Activated CD4-positive, alpha-beta T cell treated with anti-CD3 and anti-CD28 coated beads for 24 hours (primary cell): ENCODE measurements around the gene MAOB.
"Not testable (repeated sequence)": the region's sequence is repeated elsewhere in the genome, so short reads cannot be mapped to it uniquely, and the experiment has no call there.

Source experiments
- DNase-seq, 2 donors: peaks; one replicate each; pipeline ENCODE4 v3.0.0-alpha.2; 2020; ENCODE audit warnings: low read depth in 2 of 2

Gene MAOB

DNA sequence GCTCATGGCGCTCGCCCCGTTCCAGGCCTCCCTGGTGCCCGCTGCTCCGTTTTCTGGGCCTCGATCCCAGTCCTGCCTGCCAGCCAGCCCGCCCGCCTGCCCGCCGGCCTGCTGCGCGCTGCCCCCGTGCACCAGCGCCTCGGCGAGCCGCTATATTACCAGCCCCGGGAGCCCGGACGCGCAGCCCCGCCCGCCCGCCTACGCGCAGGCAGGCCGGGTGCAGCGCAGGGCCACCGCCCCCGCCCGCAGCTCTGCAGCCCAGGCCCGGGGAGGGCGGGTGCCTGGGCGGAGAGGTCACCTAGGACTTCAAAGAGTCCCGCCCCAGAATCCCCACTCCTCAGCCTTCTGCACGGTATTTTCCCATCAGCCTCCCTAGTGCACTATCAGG is at the start of gene MAOB:
Gene MAOB, minus strand, starts transcription at position 157 of the 388 bp plus-strand sequence. Its CDS starts 151 bp downstream, at position 6.
- DNase-seq = peak in 1 of 2 donors; percentile 1

DNA sequence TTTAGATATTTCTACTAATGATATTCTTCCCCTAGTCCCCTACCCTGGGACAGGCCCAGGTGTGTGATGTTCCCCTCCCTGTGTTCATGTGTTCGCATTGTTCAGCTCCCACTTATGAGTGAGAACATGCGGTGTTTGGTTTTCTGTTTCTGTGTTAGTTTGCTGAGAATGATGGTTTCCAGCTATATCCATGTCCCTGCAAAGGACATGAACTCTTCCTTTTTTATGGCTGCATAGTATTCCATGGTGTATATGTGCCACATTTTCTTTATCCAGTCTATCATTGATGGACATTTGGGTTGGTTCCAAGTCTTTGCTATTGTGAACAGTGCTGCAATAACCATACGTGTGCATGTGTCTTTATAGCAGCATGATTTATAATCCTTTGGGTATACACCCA is 39.8 kb upstream of the MAOB start:
- DNase-seq = not testable (repeated sequence)

DNA sequence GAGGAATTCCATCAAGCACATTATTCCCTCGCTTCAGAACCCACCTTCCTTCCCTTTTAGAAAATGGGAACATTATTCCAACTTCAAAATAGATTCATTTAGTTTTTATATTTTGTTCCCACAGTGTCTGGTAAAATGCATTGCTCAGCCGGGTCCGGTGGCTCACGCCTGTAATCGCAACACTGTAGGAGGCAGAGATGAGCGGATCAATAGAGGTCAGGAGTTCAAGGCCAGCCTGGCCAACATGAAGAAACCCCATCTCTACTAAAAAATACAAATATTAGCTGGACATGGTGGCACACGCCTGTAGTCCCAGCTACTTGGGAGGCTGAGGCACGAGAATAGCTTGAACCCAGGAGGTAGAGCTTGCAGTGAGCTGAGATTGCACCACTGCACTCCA is 28.5 kb upstream of the MAOB start:
- DNase-seq = not testable (repeated sequence)

DNA sequence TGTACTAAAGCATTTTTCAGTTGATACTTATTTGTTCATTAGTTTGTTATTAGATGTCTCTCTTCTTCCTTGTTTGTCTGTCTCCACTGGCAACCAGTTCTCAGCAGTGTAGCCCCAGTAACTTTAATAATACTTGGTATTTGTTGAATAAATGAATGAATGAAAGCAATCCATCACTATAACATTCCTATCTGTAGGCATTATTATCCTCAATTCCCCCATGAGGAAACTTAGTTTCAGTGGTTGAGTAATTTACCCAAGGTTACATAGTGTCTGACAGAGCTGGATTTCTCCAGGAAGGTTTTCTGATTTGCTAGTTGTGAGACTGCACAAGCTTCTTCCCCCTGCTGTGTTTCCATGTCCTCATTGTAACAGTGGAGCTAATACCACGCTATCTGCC is 27.8 kb upstream of the MAOB start:
- DNase-seq = no peak

DNA sequence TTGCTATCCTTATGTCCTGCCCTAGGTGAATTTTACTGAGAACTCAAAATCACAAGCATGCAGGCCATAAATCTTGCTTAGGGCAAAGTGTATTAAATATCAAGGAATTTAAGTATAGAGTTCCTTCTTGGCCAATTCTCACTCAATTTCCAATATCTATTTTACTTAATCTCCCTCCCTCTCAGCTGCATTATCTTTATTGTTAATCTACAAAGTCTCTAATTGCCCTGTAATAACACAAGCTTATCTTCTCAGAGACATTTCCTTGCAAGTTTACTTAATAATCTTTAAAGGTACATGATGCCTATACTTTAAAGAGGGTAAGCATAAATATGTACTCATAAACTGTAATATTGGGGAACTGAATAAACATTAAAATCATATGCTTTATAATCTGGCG is 26.9 kb upstream of the MAOB start:
- no peak for DNase-seq

DNA sequence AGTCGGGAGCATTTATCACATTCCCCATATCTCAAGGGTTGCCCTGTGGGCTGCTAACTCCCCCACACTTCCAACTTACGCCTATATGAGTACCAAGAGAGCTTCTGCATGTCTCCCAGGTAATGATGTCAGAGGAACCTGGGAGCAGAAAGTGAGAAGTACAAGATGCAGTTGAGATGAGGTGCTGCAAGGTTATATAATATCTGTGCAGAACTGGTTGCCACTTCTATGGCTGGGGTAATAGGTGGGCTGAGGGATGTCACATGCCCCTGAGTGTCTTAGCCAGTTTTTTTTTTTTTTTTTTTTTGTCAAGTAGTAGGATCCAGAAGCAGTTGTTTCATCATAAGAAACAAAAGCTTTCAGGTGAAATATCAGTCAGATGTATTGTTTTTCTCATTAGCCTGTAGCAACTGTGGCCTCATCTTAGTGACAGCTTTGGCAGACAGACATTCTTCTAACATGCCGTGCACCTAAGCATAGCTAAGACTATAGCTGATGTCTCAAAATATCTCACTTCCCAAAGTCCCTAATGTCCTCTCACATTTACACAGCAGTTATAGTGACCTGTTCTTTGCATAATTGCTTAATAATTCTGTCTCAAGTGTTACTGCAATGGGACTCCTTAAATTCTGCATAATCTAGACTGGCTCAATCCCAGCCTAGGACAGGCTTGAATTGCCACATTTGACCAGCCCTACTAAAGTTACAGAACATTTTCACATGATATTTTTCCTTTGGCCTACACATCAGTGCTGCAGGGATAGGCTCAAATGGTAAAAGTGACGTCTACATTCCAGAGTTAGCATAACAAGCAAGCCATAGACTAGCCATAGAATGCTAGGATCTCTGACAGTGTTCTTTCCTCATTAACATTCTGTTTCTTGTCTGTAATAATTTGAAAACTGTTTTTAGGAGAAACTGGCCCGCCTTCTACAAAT is 17.9 kb upstream of the MAOB start:
- no peak for DNase-seq

DNA sequence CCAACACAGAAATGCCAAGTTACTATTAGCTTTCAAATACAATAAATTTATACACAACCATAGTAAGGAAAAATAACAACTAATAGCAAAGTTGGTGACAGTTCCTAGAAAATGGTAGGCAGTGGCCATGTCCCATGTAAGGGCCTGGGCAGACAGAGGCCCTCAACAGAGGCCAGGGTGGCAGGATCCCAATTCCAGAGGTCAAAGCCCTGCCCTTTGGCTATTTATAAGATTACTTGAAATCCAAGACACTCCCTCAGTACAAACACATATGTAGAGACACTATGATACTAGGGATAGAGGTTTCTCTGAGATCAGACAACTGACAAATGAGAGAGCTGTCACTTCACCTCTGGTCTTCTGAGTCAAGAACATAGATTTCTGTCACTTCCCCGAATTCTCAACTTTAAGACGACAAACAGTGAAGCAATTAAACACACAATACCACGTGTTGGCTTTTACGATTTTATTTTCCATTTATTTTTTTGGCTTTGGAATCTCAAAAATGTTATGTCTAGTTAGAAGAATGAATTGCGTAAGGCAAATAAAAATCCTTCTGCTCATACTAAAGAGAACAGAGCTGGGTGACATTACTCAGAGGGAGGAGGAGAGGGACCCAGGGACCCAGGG is 16.3 kb upstream of the MAOB start:
- no peak for DNase-seq

DNA sequence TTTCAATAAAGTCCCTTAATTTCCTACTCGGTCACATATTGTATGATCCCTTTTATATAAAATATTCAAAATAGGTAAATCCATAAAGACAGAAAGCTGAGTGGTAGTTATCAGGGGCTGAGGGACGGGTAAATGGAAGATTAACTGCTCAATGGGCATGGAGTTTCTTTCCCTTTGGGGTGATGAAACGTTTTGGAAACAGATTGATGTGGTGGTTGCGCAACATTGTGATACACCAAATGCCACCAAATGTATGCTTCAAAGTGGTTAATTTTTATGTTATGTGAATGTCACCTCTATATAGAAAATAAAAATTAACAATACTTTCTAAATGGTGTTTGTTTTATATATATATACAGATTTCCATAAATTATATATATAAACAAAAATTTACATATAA is 15.0 kb upstream of the MAOB start:
- DNase-seq = no peak

DNA sequence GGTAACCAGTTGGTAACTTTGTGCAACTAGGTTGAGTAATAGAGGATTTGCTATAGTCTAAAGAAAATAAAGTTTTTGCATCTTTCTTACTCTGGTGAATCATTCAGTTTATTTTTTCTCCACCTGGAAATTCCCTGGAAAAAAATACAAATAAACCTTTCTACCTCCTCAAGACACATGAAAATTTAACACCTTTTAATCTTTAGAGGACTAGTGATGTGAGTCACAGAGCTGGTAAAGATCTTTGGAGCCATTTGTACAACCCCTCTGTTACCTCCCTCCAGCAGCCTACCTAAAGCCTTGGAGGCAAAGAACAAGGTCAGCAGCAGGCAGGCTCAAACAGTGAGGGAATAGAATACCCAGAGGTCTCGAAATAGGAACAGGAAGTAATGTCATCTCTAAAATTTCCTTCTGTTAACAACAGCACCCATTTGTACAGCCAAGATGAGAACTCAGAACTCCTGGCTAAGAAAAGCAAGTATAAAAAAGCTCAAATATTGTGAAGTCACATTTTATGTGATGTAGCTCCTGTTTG is 10.2 kb upstream of the MAOB start:
- DNase-seq = no peak

DNA sequence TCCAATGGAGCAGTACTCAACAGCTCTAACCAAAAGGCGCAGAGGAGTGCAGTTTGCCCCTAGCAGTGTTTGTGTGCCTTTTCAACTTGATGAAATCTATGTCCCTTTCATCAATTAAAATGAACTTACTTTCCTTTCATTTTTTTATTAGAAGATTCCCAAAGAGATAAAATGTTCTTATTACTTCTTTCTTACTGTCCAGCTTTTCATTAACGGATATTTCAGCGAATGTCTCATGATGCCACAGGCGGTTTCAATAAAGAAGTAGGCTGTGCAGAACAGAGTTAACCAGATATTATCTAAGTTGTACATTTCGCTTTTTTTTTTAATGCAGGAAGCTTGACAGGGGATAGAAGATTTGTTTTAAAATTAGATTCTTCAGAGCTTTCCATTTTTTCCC is 3.4 kb upstream of the MAOB start:
- no peak for DNase-seq

DNA sequence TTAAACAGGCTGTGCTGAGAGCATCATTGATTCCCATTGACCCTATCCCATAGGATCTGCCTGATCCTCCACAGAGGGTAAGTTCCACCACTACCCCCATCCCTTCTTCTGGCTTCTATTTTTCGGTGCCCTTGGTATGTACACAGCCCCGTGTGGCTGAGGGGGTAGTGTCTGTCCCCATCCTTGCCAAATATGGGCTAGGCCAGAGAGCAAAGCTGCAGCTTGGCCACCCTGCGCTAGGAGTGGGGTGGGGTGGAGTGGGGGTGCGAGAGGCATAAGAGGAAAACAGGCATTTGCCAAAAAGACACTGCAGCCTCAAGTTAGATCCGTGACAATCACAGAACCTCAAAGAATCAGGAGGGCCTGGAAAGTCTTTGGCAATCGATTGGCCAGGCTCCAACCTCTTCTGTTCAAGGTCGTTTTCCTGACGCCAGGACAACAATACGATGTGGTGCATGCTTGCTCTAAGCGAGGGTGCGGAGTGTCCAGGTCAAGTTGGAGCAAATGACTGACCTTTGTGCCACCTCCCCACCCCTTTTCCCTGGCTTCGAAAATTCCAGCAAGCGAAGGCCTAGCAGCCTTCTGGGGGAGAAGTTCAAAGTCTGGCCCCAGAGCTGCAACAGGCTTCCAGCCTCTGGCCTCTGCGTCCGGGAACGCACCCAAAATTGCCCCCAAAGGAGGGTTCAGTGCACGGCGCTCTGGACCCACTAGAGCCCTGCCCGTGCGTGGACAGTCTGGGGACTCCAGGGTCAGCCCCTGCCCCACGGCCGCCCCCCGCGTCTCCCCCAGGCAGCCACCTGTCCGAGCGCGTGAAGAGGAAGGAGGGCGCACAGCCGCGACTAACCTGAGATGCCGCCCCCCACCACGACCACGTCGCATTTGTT is 598 bp downstream of the MAOB start:
- no peak for DNase-seq

DNA sequence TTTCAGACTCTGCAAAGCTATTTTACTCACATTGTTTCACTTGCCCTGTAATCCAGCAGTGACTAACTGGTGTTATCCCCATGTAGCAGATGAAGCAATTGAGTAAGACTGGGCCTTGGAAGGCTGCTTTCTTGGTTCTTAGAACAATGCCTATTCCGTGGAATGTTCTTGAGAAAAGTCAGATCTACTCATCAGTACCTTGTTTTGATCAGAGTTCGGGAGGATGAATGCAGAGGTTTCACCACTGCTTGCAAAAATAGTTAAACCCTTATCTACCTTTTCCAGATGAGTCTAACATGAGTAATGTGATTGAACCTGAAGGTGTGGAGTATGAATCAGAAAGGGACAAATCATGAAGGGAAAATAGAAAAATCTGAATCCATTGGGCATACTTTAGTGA is 1.8 kb downstream of the MAOB start:
- no peak for DNase-seq

DNA sequence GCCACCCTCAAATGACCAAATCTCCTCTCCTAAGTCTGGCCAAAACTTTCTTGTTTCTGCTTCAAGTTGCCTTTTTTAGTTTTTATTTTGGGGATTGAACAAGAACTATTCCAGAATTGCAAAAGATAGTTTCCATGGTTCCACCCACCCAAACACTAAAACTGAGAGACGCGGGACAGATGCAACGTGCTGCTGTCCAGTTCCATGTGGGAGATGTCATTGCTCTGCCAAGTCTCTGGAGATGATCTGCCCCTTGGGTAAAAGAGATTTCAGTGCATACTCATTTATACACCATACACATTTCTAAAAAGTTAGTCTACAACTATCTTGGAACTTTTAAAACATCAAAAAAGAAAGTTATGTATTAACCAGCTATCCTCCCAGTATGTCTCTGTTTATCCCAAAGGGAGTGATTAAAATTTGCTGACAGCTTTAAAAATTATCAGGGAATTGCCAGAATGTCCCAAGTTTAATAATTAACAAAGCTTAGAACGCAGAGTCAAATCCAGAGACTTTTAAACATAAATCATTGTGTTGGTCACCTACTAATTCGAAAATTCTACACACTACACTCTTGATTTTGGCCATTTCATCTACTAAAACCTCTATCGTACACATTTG is 3.2 kb downstream of the MAOB start:
- no peak for DNase-seq

DNA sequence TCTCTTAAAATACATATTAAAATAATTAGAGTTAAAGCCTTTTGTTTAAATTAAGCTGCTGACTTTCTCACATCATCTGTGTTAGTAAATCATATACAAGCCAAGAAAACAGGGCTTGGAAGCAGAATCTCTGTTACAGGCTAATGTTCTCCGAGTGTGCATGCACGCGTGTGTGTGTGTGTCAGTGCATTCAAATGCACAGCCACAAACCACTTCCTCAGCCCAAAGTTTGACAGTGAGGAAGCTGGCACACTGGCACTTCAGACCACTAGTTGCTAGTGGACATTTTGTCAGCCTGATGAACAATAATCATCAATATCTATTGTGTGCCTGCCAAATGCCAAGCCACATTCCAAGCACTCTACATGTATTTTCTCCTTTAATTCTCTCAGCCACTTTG is 5.6 kb downstream of the MAOB start:
- no peak for DNase-seq

DNA sequence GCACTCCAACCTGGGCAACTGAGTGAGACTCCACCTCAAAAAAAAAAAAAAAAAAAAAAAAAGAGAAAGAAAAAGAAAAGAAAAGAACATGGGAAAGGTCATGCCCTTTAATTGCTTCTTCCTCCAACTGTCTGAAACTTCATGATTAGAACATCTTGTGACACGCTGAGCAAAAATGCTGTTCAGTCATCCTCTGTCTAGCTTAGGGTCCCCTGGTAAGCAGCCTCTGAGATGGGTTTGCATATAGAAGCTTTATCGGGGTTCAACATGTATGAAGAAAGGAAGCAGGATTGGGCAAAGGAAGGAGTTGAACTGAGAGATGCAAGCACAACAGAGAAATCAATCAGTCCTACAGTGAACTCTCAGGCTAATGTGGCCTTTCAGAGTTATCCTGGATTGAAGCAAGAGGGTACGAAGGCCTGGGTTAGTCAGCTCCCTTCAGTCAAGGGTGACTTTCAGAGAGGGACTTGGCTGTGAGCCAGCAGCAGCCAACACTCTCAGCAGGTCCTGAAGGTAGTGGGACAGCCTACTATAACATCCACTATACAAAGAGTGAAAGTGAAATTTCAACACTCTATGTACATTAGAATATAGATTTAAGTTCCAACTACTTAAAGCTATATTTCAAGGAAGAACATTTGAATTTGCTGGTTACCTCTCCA is 11.4 kb downstream of the MAOB start:
- DNase-seq = no peak

DNA sequence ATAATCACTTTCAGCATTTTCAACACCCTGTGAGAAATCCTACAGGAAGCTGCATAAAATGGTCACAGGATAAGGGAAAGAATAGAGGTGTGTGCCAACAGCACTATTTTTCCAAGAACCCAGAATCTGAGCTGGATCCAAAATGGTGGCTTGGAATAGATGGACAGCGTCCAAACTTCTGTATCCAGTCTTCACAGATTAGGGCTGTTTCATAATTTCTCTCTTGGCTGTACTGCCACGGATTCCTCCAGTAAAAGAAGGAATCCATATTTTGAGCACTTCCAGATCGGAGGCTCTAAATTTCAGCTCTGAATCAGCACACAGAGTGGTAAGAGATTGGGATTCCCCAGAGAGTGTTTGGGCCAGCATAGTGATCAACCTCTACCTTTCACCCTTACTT is 12.2 kb downstream of the MAOB start:
- DNase-seq = no peak

DNA sequence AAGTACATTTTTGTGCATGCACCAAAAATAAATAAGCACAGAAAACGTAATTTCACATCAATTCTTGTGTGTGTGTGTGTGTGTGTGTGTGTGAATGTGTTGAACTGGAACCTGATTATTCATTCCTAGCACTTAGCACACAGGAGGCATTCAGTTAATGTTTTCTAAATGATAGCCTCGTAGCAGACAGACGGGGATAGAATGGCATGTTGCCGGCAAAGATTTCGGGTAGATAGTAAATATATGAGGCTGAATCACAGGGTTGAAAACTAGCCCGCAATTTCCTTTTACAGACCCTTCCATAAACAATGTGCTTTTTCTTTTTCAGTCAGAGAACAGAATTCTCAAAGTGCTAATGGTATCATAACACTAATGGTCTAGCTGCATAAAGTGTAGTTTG is 13.5 kb downstream of the MAOB start:
- DNase-seq = no peak

DNA sequence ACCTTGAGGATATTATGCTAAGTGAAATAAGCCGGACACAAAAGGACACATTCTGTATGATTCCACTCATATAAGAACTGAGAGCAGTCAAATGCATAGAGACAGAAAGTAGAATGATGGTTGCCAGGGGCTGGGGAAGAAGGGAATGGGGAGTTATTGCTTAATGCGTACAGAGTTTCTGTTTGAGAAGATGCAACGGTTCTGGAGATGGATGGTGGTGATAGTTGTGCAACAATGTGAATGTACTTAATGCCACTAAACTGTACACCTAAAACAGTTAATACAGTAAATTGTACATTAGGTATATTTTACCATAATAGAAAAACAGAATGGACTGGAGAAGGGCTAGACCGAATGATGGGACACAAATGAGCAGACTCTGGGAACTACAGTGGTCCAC is 15.8 kb downstream of the MAOB start:
- DNase-seq = no peak

DNA sequence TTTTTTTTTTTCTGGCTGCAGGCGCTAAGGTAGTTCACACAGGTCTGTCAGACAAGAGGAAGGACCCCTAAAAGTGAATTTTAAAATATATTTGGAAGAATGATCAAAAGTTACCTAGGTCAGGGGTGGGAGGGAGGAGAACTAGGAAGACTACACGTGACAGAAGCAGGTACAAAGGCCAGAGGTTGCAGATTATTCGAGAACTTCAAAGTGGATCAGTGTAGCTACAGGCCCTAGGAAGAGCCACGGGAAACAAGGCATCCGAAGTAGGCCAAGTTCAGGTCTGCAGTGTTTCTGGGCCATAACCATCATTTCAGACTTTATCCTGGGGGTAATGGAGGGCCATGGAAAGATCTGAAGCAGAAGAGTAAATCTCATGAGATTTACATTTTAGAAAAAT is 16.5 kb downstream of the MAOB start:
- no peak for DNase-seq

DNA sequence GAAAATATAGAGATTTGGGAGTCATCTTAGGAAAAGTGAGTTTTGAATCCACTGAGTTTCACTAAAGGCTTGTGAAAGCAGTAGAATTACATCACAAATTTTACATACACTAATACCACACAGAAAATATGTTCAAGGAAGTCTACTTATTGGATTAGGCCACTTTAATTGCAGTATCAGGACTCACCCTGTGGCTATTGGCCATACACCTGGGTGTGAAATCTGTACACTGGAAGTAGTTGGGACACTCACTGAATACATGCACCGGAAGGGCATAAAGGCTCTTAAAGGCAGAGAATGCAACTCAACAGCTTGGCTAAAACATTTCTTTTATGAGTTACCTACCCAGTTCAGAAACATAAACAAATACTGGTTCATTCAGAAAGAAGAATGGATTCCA is 19.8 kb downstream of the MAOB start:
- no peak for DNase-seq

DNA sequence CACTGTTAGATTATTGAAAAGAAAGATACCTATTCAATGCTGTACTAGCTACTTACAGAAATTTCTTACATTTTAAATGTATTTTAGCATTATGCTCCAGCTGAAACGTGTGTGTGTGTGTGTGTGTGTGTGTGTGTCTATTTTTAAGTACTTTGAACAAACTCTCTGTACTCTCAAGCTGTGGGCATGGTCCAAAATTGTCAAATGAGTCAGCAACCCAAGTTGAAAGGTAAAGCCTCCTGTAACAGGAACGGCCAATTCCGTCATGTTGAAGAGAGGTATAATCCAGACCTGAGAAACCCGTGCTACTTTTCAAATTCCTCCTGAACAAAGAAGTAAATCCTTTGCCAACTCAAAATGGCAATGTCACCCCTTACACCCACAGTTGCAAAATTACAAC is 20.5 kb downstream of the MAOB start:
- no peak for DNase-seq
